HAP-1 (cell line): ENCODE measurements around the gene DDIT4L.
"Not testable (repeated sequence)": the region's sequence is repeated elsewhere in the genome, so short reads cannot be mapped to it uniquely, and the experiment has no call there.

Source experiments
- DNase-seq, 2 experiments: peaks; one replicate each; pipeline ENCODE4 v3.0.0-alpha.2; 2016 to 2020; ENCODE audit warnings: low spot score in 2 of 2
- H3K27me3 ChIP-seq: fragments of 250-450 bp; sonication (Bioruptor Pico); 2 replicates; pipeline ENCODE4 v1.5.1; 2020; ENCODE audit warnings: low read depth, mild to moderate bottlenecking, moderate library complexity
- H3K36me3 ChIP-seq: fragments of 250-450 bp; sonication (Bioruptor Pico); replicated peaks from 2 replicates; pipeline ENCODE4 v1.5.1; 2020; ENCODE audit warnings: mild to moderate bottlenecking
- H3K4me1 ChIP-seq: fragments of 250-450 bp; sonication (Bioruptor Pico); 2 replicates; pipeline ENCODE4 v1.5.1; 2020; ENCODE audit warnings: mild to moderate bottlenecking
- H3K4me3 ChIP-seq: fragments of 250-450 bp; sonication (Bioruptor Pico); 2 replicates; pipeline ENCODE4 v1.5.1; 2020; ENCODE audit warnings: mild to moderate bottlenecking, moderate library complexity
- H3K9me3 ChIP-seq: fragments of 250-450 bp; sonication (Bioruptor Pico); 2 replicates; pipeline ENCODE4 v1.5.1; 2020; ENCODE audit warnings: mild to moderate bottlenecking, moderate library complexity
- in situ Hi-C: fragments of 300-500 bp; cut with MboI; formaldehyde crosslinking; loops from 3 replicates; pipeline ENCODE4 v1.14.3; 2020; ENCODE audit warnings: low sequenced_read_pairs, inconsistent platforms, mixed read lengths

DDIT4L gene

DNA sequence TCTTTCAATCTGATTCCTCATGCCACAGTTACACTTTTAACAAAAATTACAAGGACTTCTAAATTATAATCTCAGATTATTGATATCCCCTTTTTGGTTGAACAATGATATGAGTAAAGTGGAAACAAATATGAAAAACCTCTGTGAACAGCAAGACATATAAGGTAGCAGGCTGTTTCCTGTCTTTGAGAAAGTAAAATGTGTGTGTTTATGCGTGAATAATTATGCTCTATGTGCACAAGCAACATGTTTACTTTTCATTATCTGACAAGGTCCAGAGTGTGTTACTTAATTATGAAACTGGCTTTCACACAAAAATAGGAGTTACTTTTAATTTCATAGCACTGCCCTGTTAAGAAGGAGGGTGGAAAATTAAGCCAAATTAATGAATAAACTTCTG is 43.1 kb downstream of the DDIT4L start:
- no peaks in the 10 kb centered on the region for H3K9me3 ChIP-seq
- no peak for DNase-seq
- in situ Hi-C loops = no loop called here

DNA sequence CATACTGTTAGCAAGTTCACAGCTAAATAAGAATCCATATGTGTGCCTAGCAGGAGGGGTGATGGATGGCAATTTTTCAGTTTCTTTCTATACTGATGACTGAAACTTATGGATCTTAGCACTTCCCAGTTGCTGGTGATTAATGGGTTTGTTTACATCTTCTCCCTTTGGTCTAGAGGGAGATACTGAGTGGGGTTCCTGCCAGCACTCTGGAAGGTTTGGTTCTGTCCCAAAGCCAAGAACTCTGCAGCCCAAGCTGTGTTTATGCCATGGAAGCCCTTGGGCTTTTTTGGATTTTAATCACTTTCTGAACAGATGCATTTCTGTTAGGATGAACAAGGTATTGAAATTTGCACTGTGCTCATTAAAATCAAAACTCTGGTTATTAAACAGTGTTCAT is 43.5 kb downstream of the DDIT4L start:
- H3K4me1 ChIP-seq = no peaks in the 10 kb centered on the region
- in situ Hi-C loops = no loop called here
- H3K36me3 ChIP-seq = no peaks in the 10 kb centered on the region
- no peak for DNase-seq
- no peaks in the 10 kb centered on the region for H3K9me3 ChIP-seq
- H3K4me3 ChIP-seq = no peak overlapping the region
- H3K27me3 ChIP-seq = no peaks in the 10 kb centered on the region

More for the DNA sequence above, 43.1 kb downstream of the DDIT4L start:
- Histone ChIP-seq H3K4me1 (no peaks in the 10 kb centered on the region), H3K27me3 (no peaks in the 10 kb centered on the region), H3K4me3 (no peak overlapping the region), H3K36me3 (no peaks in the 10 kb centered on the region)

DNA sequence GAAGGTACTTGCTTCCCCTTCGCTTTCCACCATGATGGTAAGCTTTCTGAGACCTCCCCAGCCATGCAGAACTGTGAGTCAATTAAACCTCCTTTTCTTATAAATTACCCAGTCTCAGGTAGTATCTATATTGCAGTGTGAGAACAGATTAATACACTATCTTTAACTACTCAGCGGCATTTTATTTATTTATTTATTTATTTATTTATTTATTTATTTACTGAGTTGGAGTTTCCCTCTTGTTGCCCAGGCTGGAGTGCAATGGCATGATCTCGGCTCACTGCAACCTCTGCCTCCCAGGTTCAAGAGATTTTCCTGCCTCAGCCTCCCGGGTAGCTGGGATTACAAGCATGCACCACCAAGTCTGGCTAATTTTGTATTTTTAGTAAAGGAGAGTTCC is 52.9 kb downstream of the DDIT4L start:
- H3K4me3 ChIP-seq, H3K4me1 ChIP-seq, H3K9me3 ChIP-seq, H3K27me3 ChIP-seq, in situ Hi-C loops, DNase-seq, H3K36me3 ChIP-seq: not testable (repeated sequence)
